GM21737 (cell line): ENCODE measurements around the gene ATIC.
"Not testable (repeated sequence)": the region's sequence is repeated elsewhere in the genome, so short reads cannot be mapped to it uniquely, and the experiment has no call there.

Experiments used
- ATAC-seq: cut with Tn5 transposase; IDR thresholded peaks from one replicate; pipeline ENCODE4 v1.9.1; 2021; ENCODE audit warnings: mild to moderate bottlenecking, moderate library complexity; ENCODE audit not compliant: unreplicated experiment

Gene ATIC

GRCh38 chr2:215360059-215360458 is 48.2 kb downstream of the ATIC start:
- not testable (repeated sequence) for ATAC-seq

- no peak for ATAC-seq
Measured at GRCh38 chr2:215360596-215360995, 48.7 kb downstream of the ATIC start.

DNA sequence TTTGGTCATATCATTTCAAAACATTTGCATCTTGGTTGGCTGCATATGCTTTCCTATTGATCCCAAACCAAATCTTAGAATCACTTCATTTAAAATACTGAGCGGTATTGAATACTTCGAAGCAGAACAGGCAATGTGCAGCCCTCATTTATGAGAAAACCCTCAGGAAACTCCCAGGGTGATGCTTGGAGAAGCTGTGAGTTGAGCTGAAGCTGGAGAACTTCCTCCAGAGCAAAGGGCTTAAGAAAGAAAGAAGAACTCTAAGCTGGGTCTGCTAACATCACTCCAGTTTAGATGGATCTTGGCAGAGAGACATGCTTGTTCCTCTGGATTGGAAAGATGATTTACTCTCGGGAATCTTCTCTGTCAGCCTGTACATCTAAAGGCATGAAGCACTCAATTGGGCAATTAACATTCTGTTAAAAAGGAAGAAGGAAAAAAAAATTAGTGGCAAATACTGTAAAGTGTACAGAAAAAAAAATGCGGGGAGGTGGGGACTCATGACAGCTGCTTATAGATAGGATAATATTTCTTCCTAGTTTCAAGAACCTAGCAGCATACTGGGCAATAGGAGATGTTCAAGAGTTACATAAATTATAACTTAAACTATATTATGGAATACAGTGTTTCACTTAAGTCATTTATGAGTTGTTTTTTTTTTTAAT is 49.5 kb downstream of the ATIC start:
- no peak for ATAC-seq

GRCh38 chr2:215361876-215362561 is 50.2 kb downstream of the ATIC start:
- ATAC-seq = no peak

- ATAC-seq = no peak
Measured at GRCh38 chr2:215362562-215362904, 50.7 kb downstream of the ATIC start.

- no peak for ATAC-seq
Measured at GRCh38 chr2:215363039-215363438, 51.2 kb downstream of the ATIC start.

DNA sequence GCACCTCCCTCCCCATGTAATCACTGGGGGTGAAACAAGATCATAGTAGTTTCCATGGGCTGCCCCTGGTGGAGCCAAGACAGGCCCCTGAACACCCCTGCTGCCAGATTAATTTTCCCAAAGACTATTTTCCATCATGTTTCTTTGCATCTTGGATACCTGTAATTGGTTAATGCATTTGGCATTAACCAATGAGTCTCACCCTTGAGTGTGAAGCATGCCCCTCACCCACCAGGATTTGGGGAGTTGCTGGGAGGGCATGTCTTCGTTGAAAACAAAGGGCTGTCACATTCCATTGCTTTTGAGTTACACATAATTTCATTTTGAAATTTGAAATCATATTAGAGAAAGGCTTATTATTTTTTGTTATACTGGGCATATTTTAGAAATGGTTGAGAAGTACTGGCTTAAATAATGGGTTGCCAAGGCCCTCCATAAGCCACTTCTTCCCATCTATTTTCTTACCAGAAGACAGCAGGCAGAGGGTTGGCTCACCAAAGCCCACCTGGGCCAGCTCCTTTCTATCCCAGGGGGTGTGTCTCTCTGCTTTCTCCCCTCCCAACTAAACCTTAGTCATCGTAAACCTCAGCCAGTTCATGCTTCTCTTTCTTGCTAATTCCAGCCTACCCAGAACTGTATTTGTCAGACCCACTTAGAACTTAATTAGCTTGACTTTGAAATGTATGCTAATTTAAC is 51.8 kb downstream of the ATIC start:
- ATAC-seq = no peak

GRCh38 chr2:215364157-215365155 is 52.6 kb downstream of the ATIC start:
- ATAC-seq = no peak

DNA sequence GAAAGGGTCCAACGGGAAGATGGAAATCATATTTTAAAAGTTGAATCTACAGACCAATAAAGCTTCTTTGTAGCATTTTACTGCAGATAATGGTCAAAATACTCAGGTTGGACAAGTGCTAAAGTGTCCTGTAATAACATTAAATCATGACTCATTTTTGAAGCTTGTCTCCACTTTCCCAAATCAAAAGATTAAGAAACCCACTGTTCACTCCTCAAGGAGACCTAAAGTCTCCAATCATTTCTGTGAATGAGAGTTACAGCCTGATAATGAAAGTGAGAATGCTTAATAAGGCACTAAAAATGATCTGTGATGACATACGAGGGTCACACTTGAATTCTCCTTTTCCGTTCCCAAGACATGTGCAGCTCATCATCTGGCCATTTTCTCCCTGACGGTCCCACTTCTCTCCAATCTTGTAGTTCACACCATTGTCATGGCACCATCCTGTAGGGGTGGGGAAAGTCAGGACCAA is 53.4 kb downstream of the ATIC start:
- ATAC-seq = no peak

DNA sequence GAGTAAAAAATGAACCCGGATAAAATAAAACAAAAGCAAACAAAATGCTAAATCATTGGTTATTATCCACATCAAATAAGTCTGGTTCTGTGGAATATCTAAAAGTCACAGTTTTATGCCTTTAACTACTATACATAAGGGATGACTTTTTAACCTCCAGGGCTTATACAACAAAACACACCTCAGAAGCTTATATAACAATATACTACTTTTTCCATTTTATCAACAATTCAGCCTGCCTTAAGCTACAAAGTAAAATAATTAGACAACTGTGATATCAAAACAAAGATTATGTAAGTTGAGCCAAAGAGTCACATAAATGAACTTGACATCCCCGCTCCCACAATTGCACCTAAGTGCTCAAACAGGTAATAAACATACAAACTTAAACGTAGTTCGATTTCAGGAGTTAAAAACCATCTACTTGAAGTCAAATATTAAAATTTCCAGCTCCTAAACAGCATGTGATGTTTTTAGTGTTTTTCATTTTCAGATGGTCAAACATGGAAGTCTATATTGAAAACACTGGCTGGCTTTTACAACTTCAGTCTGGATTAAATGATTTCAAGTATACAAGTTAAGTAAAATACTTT is 54.7 kb downstream of the ATIC start:
- ATAC-seq = no peak

DNA sequence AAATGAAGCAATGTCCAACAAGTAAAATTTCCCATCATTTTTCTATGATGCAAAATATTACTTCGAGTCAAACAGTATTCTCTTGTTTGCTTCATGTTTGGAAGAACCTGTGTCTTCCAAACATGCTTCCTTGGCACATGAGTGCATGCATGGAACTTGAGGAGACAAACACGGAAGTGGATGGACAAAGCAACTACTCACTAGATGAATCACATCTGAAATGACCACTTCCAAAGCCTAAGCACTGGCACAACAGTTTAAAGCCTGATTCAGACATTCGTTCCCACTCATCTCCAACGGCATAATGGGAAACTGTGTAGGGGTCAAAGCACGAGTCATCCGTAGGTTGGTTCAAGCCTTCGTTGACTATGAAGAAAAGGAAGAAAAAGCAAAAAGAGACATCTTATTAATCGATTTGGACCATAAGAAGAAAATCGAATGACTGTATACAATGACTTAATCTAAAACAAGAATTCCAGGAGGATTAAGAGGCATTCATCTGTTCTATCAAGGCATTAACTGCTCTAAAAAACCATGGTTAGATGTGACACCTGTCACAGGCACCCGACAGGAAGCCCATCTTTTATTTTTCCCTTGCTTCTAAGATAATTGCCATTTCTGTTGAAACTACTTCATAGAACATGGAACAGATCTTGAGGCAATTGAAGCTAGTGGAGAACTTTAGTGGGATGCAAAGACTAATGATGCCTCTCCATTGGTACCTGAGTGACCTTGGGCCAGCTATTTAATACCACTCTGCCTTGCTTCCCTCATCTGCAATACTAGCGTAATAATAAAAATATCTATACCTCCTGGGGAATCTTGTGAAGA is 56.0 kb downstream of the ATIC start:
- no peak for ATAC-seq

- ATAC-seq = no peak
Measured at GRCh38 chr2:215368493-215368809, 56.6 kb downstream of the ATIC start.

GRCh38 chr2:215369181-215369760 is 57.4 kb downstream of the ATIC start:
- no peak for ATAC-seq

DNA sequence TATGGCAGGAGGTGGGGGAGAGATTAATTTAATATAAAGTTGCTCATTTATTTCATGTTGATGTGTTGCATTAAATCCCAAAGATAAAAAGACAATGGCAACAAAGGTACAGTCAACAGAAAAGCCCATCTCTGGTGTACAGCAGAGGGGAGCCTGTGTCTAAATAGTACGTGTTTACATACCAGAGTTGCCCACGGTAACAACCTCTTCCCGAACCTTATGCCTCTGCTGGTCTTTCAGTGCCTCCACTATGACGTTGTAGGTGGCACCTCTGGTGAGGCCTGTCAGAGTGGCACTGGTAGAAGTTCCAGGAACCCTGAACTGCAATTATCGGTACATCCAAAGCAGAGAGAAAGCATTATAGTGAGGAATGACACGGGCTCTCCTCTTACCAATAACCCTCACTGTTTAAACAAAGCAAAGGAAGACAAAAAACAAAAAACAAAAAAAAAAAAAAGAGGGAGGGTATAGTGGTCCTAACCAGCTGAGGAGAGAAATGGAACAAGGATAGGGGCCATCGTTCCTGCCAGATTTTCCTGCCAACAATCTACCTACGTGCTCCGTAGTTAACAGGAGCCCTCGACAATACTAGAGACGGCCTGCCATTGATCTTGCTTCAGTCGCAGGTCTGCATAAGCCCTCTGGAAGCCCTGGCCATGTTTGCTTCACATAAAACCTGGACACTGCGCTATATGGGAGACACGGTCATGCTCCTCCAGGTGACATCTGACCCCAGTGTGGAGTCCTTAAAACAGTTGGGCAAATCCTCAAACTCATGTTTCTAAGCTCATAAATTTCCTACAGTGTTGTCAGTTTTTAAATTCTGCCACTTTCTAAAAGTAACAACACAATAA is 58.5 kb downstream of the ATIC start:
- no peak for ATAC-seq

GRCh38 chr2:215371915-215372897 is 60.3 kb downstream of the ATIC start:
- no peak for ATAC-seq

- ATAC-seq = no peak
Measured at GRCh38 chr2:215372968-215373649, 61.2 kb downstream of the ATIC start.

DNA sequence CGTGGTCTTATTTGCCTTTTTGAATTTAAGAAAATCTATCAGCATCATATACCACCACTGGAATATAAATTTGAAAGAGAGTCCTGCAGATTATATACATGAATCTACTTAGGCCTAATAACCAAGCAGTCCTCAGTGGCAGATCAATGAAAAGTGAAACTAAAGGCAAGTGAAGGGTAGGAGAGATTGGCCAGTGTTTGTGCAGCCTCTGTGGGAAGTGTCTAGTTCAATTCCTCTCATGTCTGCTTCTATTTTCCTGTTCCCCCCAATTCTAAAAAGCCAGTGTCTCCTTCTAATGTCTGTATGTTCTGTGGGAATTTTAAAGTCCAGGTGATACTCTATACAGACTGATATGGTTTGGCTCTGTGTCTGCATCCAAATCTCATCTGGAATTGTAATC is 62.1 kb downstream of the ATIC start:
- no peak for ATAC-seq
